HCT116 (cell line): ENCODE results near the gene AKR7A2. TPM values are rescaled to one million over a fixed set of nuclear protein-coding genes. Genes with fewer than 3 reads are reported as not detected.

ENCODE experiments used
- ATAC-seq: fragments of 200-7000 bp; cut with Tn5 transposase; 2 replicates; pipeline ENCODE4 v1.9.1; 2020; ENCODE audit warnings: mild to moderate bottlenecking, moderate library complexity
- BruUV-seq: library from RNA; stranded (reverse); fragments of 400-500 nt; replicated peaks from 2 replicates; lab custom pipeline; 2021; lab: Mats Ljungman, UMichigan
- CTCF ChIA-PET: fragments of 300-600 bp; sonication (Branson Sonifier 250); formaldehyde crosslinking; loops from one replicate; lab custom pipeline; 2021; ENCODE audit warnings: antibody characterized with exemption; lab: Charles Lee
- POLR2A ChIA-PET: fragments of 300-600, 350-600 bp; sonication (Branson Sonifier 250); formaldehyde crosslinking; loops from one replicate; lab custom pipeline; 2021; ENCODE audit warnings: antibody characterized with exemption; lab: Charles Lee
- RAD21 ChIA-PET, 2 experiments: fragments of 300-600 bp; sonication (Branson Sonifier 250); formaldehyde crosslinking; loops; one replicate each; lab custom pipeline; 2023; ENCODE audit warnings: low total read pairs in 2 of 2; ENCODE audit not compliant: uncharacterized antibody in 2 of 2, unreplicated experiment in 2 of 2, low non-redundant PET in 1 of 2; lab: Charles Lee
- DNase-seq: peaks from one replicate; pipeline ENCODE4 v3.0.0-alpha.2; 2010; ENCODE audit warnings: low read depth, low spot score
- H2AFZ ChIP-seq: fragments of 200-600 bp; shearing (Covaris generic), sonication (generic); 2 replicates; pipeline ENCODE4 v1.6.1; 2017; ENCODE audit warnings: low read depth, mixed run types, mixed read lengths, antibody characterized with exemption, low read length; ENCODE audit not compliant: poor library complexity, severe bottlenecking
- H3K27ac ChIP-seq: 2 replicates; pipeline ENCODE4 v1.5.1; 2012; ENCODE audit warnings: low read depth, low read length
- H3K27me3 ChIP-seq: fragments of 200-600 bp; sonication (generic); 2 replicates; pipeline ENCODE4 v1.6.1; 2016; ENCODE audit warnings: mixed run types, low read length, mixed read lengths; ENCODE audit not compliant: insufficient read depth
- H3K36me3 ChIP-seq, 2 experiments: fragments of 200-500 bp in 1 of 2; fragments of 200-600 bp in 1 of 2; sonication (Bioruptor generic) in 1 of 2; sonication (generic) in 1 of 2; 2 replicates each; pipeline versions ENCODE4 v1.5.1 to v1.6.1; 2014 to 2016; ENCODE audit warnings: low read length in 2 of 2, inconsistent platforms in 1 of 2, mixed read lengths in 1 of 2, mixed run types in 1 of 2; ENCODE audit not compliant: insufficient read depth in 2 of 2, control insufficient read depth in 1 of 2
- H3K4me1 ChIP-seq, 2 experiments: fragments of 200-600 bp in 1 of 2; sonication (generic) in 1 of 2; 2 replicates each; pipeline versions ENCODE4 v1.5.1 to v1.6.1; 2012 to 2017; ENCODE audit warnings: low read length in 2 of 2, inconsistent platforms in 1 of 2, mild to moderate bottlenecking in 1 of 2, mixed read lengths in 1 of 2, mixed run types in 1 of 2, moderate library complexity in 1 of 2; ENCODE audit not compliant: insufficient read depth in 2 of 2, control insufficient read depth in 1 of 2
- H3K4me2 ChIP-seq: fragments of 200-600 bp; sonication (generic); 2 replicates; pipeline ENCODE4 v1.6.1; 2017; ENCODE audit warnings: mixed run types, low read length, mixed read lengths
- H3K4me3 ChIP-seq, 2 experiments: fragments of 200-600 bp in 1 of 2; sonication (generic) in 1 of 2; replicated peaks in 1 of 2; 2 replicates each; pipeline ENCODE4 v1.5.1; 2011 to 2016; ENCODE audit warnings: low read length in 2 of 2, control low read depth in 1 of 2, low read depth in 1 of 2, mild to moderate bottlenecking in 1 of 2, mixed read lengths in 1 of 2, mixed run types in 1 of 2
- H3K79me2 ChIP-seq: fragments of 200-600 bp; sonication (generic); 2 replicates; pipeline ENCODE4 v1.6.1; 2017; ENCODE audit warnings: mild to moderate bottlenecking, mixed run types, low read length, moderate library complexity, mixed read lengths; ENCODE audit not compliant: insufficient read depth
- H3K9ac ChIP-seq: fragments of 200-600 bp; sonication (generic); 2 replicates; pipeline ENCODE4 v1.6.1; 2016; ENCODE audit warnings: low read length, mixed read lengths
- H3K9me2 ChIP-seq: fragments of 200-600 bp; sonication (generic), shearing (Covaris generic); 2 replicates; pipeline ENCODE4 v1.6.1; 2017; ENCODE audit warnings: mixed run types, mild to moderate bottlenecking, moderate library complexity; ENCODE audit not compliant: insufficient read depth
- H3K9me3 ChIP-seq, 2 experiments: fragments of 200-500 bp in 1 of 2; fragments of 200-600 bp in 1 of 2; sonication (Bioruptor generic) in 1 of 2; sonication (generic) in 1 of 2; 2 replicates each; pipeline ENCODE4 v1.6.1; 2014 to 2017; ENCODE audit warnings: low read length in 2 of 2, mixed read lengths in 2 of 2, inconsistent platforms in 1 of 2, low read depth in 1 of 2, mild to moderate bottlenecking in 1 of 2, mixed run types in 1 of 2, moderate library complexity in 1 of 2; ENCODE audit not compliant: control insufficient read depth in 1 of 2, insufficient read depth in 1 of 2
- H4K20me1 ChIP-seq: fragments of 200-600 bp; sonication (generic), shearing (Covaris generic); 2 replicates; pipeline ENCODE4 v1.6.1; 2017; ENCODE audit warnings: mixed run types, mild to moderate bottlenecking, moderate library complexity; ENCODE audit not compliant: insufficient read depth
- ATF3 ChIP-seq: IDR thresholded peaks from 2 replicates; pipeline ENCODE4 v1.6.1; 2012
- CBX3 ChIP-seq: IDR thresholded peaks from 2 replicates; pipeline ENCODE4 v1.6.1; 2012; ENCODE audit warnings: low read depth
- ELF1 ChIP-seq: IDR thresholded peaks from 2 replicates; pipeline ENCODE4 v1.6.1; 2012; ENCODE audit warnings: low read depth, borderline replicate concordance
- EZH2 ChIP-seq: fragments of 200-600 bp; sonication (generic); IDR thresholded peaks from 2 replicates; pipeline ENCODE4 v1.6.1; 2017; ENCODE audit warnings: antibody characterized with exemption, mixed run types
- FOSL1 ChIP-seq: IDR thresholded peaks from 2 replicates; pipeline ENCODE4 v1.6.1; 2012; ENCODE audit warnings: low read depth
- MAX ChIP-seq: IDR thresholded peaks from 2 replicates; pipeline ENCODE4 v1.6.1; 2012
- RAD21 ChIP-seq: IDR thresholded peaks from 2 replicates; pipeline ENCODE4 v1.6.1; 2012; ENCODE audit warnings: low read depth, mild to moderate bottlenecking
- SIN3A ChIP-seq: IDR thresholded peaks from 2 replicates; pipeline ENCODE4 v1.6.1; 2012; ENCODE audit warnings: low read depth
- SP1 ChIP-seq: IDR thresholded peaks from 2 replicates; pipeline ENCODE4 v1.6.1; 2012; ENCODE audit warnings: low read depth
- YY1 ChIP-seq: IDR thresholded peaks from 2 replicates; pipeline ENCODE4 v1.6.1; 2011; ENCODE audit warnings: low read length, low read depth, moderate library complexity, mild to moderate bottlenecking; ENCODE audit not compliant: insufficient replicate concordance; ENCODE audit errors: extremely low read depth
- ZBTB33 ChIP-seq: IDR thresholded peaks from 2 replicates; pipeline ENCODE4 v1.6.1; 2011; ENCODE audit warnings: mild to moderate bottlenecking, low read length, moderate library complexity; ENCODE audit not compliant: insufficient replicate concordance; ENCODE audit errors: extremely low read depth
- ZFX ChIP-seq: fragments of 450-650 bp; IDR thresholded peaks from 2 replicates; pipeline ENCODE4 v1.6.1; 2017
- ZNF274 ChIP-seq: fragments of 200-500 bp; sonication (Bioruptor generic); IDR thresholded peaks from 2 replicates; pipeline ENCODE4 v1.6.1; 2014; ENCODE audit warnings: mild to moderate bottlenecking, low read depth, low read length, inconsistent platforms
- intact Hi-C: fragments of 100-400 bp; cut with micrococcal nuclease; formaldehyde crosslinking; loops from 2 replicates; pipeline ENCODE4 v1.10.0; 2022
- total RNA-seq: library from RNA; stranded (reverse); gene quantifications from one replicate; pipeline ENCODE4 v1.2.1, GENCODE V29; 2021; ENCODE audit not compliant: unreplicated experiment

Gene AKR7A2
- total RNA-seq, 1 experiment from 2014 or later = 90.8 TPM

GRCh38 chr1:19327736-19328135 lies 15.8 kb upstream of the AKR7A2 start (continued):
- TF ChIP-seq MAX = no peak
- no peak for TF ChIP-seq ZNF274
- TF ChIP-seq ELF1 = no peak
- no peak for TF ChIP-seq ZFX
- TF ChIP-seq ZBTB33 = no peak
- no peak for TF ChIP-seq CBX3
- TF ChIP-seq EZH2 = no peak
- TF ChIP-seq SP1 = no peak
- no peak for TF ChIP-seq RAD21

GRCh38 chr1:19327301-19327700 lies 15.4 kb upstream of the AKR7A2 start:
- RAD21 ChIA-PET = no interaction called here
- Histone ChIP-seq H3K9me2 (no peaks in the 10 kb centered on the region), H3K4me1 (no peaks in the 10 kb centered on the region)
- BruUV-seq = no TSS peak
- TF ChIP-seq SIN3A (no peak), YY1 (no peak), ATF3 (no peak), FOSL1 (no peak), CBX3 (no peak)
- TF ChIP-seq, all 23 proteins: peak for 0
- Histone ChIP-seq H3K79me2 (no peaks in the 10 kb centered on the region), H2AFZ (no peak overlapping the region), H4K20me1 (no peaks in the 10 kb centered on the region), H3K9me3 (no peaks in the 10 kb centered on the region), H3K36me3 (no peaks in the 10 kb centered on the region; a peak in 1 of 4 replicates), H3K4me3 (no peak overlapping the region), H3K4me2 (no peak overlapping the region), H3K27ac (no peak overlapping the region), H3K27me3 (no peaks in the 10 kb centered on the region), H3K9ac (no peak overlapping the region)
- ChIA-PET CTCF (no interaction called here), POLR2A (no interaction called here)
- intact Hi-C loops = no loop called here
- no peak for DNase-seq
- ATAC-seq = no peak
